ENCODE measurements around the gene PHB1.

Gene PHB1

GRCh38 chr17:49447628-49448302 lies 33.1 kb upstream of the PHB1 start:
- H3K9me3 Mint-ChIP-seq (ENCODE audit: low read depth) = no peaks in the 10 kb centered on the region

GRCh38 chr17:49445591-49445990 lies 30.9 kb upstream of the PHB1 start:
- Mint-ChIP-seq H3K4me1 (ENCODE audit: low read depth) (peaks cover 4% of the 10 kb centered on the region), H3K9me3 (ENCODE audit: low read depth) (no peaks in the 10 kb centered on the region), H3K27me3 (peaks cover 9% of the 10 kb centered on the region), H3K4me3 (no peak overlapping the region), H3K36me3 (no peaks in the 10 kb centered on the region), H3K27ac (no peak overlapping the region)

More at GRCh38 chr17:49447628-49448302, 33.1 kb upstream of the PHB1 start:
- no peak overlapping the region for H3K4me3 Mint-ChIP-seq
- H3K36me3 Mint-ChIP-seq = no peaks in the 10 kb centered on the region
- peaks cover 5% of the 10 kb centered on the region for H3K4me1 Mint-ChIP-seq (ENCODE audit: low read depth)
- peaks cover 4% of the 10 kb centered on the region for H3K27me3 Mint-ChIP-seq
- no peak overlapping the region for H3K27ac Mint-ChIP-seq

DNA sequence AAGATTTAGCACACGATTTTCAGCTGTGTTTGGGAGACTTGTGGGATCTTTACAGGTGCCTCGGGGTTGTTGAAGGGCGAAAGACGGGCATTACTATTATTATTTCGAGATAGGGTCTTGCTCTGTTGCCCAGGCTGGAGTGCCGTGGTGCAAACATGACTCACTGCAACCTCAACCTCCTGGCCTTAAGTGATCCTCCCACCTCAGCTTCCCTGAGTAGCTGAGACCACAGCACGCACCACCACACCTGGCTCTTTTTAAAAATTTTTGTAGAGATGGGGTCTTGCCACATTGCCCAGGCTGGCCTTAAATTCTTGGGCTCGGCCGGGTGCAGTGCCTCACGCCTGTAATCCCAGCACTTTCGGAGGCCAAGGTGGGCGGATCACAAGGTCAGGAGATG lies 29.7 kb upstream of the PHB1 start:
- Mint-ChIP-seq H3K27me3 (peaks cover 13% of the 10 kb centered on the region), H3K27ac (no peak overlapping the region), H3K36me3 (no peaks in the 10 kb centered on the region), H3K4me3 (no peak overlapping the region), H3K4me1 (ENCODE audit: low read depth) (no peaks in the 10 kb centered on the region), H3K9me3 (ENCODE audit: low read depth) (no peaks in the 10 kb centered on the region)

GRCh38 chr17:49443862-49444261 lies 29.2 kb upstream of the PHB1 start:
- Mint-ChIP-seq H3K4me3 (no peak overlapping the region), H3K27ac (no peak overlapping the region), H3K36me3 (no peaks in the 10 kb centered on the region), H3K9me3 (ENCODE audit: low read depth) (no peaks in the 10 kb centered on the region), H3K27me3 (peaks cover 16% of the 10 kb centered on the region), H3K4me1 (ENCODE audit: low read depth) (no peaks in the 10 kb centered on the region)

DNA sequence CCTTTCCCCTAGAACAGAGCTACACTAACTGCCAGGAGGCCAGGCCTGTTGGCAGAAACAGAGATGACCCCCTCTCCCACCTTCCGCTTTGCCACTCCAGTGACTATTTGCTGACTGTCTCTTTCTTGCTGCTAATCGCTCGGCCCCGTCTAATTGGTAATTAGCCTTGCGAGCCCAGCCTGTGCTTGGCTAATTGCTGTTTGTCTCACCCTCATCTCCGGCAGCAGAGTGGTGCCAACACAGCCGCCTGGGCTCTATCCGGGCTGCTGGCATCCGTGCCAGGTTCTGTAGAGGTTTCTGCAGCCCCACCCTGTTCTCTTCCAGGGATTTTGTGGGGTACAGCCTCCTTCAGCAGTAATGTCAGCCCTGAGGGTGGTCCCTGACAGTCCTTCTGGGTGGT lies 27.4 kb upstream of the PHB1 start:
- no peak overlapping the region for H3K4me3 Mint-ChIP-seq
- no peaks in the 10 kb centered on the region for H3K36me3 Mint-ChIP-seq
- no peak overlapping the region for H3K27ac Mint-ChIP-seq
- H3K27me3 Mint-ChIP-seq = peaks cover 23% of the 10 kb centered on the region
- no peaks in the 10 kb centered on the region for H3K4me1 Mint-ChIP-seq (ENCODE audit: low read depth)
- no peaks in the 10 kb centered on the region for H3K9me3 Mint-ChIP-seq (ENCODE audit: low read depth)

- Mint-ChIP-seq H3K27me3 (peaks cover 24% of the 10 kb centered on the region), H3K36me3 (no peaks in the 10 kb centered on the region), H3K27ac (no peak overlapping the region)
Observed at GRCh38 chr17:49441578-49441977, 26.9 kb upstream of the PHB1 start.

DNA sequence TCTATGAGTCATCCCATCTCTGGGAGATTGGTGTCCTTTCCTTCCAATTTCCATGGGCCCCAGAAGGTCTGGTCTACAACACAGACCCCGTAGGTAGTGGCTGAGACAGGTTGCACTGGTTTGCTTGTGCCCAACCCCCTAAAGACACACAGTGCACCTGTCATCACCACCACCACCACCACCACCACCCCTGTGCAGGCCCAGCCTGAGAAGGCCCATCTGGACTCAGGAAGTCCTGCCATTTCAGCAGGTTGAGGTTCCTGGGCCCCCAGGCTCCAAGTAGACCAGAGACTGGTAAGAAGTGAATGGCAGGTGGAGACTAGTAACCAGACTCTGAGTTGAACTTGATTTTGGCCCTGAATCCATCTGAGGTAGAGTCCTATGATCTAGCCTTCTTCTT lies 25.9 kb upstream of the PHB1 start:
- peaks cover 24% of the 10 kb centered on the region for H3K27me3 Mint-ChIP-seq
- H3K4me3 Mint-ChIP-seq = no peak overlapping the region
- H3K36me3 Mint-ChIP-seq = no peaks in the 10 kb centered on the region
- H3K27ac Mint-ChIP-seq = no peak overlapping the region
- H3K9me3 Mint-ChIP-seq (ENCODE audit: low read depth) = no peaks in the 10 kb centered on the region
- H3K4me1 Mint-ChIP-seq (ENCODE audit: low read depth) = no peaks in the 10 kb centered on the region

More at GRCh38 chr17:49441578-49441977, 26.9 kb upstream of the PHB1 start:
- Mint-ChIP-seq H3K4me3 (no peak overlapping the region), H3K9me3 (ENCODE audit: low read depth) (no peaks in the 10 kb centered on the region), H3K4me1 (ENCODE audit: low read depth) (no peaks in the 10 kb centered on the region)

DNA sequence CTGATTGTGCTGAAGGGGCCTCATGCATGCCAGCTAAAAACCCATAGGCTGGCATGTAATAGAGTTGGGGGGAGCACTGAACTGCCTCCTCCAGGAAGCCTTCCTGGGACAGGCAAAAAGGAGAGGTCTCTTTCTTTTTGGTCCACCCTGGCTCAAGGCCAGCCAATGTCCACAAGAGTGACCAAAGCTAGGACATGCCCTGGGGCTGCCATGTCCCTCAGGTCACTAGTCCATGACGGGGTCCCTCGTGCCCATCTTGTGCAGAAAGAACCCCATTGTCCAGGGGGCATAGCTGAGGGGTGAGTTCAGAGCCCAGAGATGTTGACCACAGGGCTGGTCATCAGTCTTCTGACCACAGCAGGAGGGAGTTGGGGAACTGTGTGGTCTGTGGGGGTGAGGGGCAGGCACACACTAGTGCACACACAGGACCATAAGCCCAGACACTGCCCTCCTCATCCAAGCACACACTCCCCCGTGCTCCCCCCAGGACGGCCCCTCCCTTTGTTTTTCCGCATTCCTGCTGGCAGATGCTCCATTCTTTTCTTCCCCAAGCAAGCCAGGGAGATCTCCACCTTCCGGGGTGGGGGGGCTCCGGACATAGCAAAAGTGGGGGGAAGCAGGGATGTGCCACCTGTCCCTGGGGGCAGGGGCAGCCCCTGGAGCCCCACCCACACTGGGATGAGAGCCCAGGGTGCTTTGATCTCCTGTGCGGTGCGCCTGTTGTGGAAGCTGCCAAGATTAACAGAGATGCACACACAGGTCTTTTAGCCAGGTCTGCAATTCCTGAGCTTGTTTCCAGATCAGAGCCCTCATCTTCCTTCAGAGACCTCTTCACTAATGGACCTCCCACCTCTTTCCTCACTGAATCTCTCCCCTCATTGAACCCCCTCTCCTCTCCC lies 25.2 kb upstream of the PHB1 start:
- Mint-ChIP-seq H3K9me3 (ENCODE audit: low read depth) (no peaks in the 10 kb centered on the region), H3K27ac (no peak overlapping the region), H3K4me1 (ENCODE audit: low read depth) (no peaks in the 10 kb centered on the region), H3K36me3 (no peaks in the 10 kb centered on the region), H3K4me3 (no peak overlapping the region), H3K27me3 (peaks cover 23% of the 10 kb centered on the region)

DNA sequence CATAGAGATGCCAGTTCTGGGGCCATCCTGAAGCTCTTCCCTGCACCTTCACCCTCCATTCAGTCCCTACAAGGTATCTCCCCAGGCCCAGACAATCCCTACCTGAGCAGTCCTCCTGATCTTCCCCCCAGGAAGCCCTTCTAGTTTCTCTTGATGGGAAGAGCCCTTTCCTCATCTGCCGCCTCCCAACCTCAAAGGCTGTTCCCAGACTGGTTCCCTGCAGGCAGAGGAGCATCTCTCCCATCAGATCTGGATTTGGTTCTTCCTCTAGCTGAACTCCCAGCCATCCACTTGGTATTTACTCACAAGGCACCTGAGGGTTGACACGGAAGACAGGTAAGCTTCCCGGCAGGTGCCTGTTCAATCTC lies 24.6 kb upstream of the PHB1 start:
- Mint-ChIP-seq H3K36me3 (no peaks in the 10 kb centered on the region), H3K27ac (no peak overlapping the region), H3K27me3 (peaks cover 23% of the 10 kb centered on the region), H3K4me3 (no peak overlapping the region), H3K9me3 (ENCODE audit: low read depth) (no peaks in the 10 kb centered on the region), H3K4me1 (ENCODE audit: low read depth) (no peaks in the 10 kb centered on the region)

DNA sequence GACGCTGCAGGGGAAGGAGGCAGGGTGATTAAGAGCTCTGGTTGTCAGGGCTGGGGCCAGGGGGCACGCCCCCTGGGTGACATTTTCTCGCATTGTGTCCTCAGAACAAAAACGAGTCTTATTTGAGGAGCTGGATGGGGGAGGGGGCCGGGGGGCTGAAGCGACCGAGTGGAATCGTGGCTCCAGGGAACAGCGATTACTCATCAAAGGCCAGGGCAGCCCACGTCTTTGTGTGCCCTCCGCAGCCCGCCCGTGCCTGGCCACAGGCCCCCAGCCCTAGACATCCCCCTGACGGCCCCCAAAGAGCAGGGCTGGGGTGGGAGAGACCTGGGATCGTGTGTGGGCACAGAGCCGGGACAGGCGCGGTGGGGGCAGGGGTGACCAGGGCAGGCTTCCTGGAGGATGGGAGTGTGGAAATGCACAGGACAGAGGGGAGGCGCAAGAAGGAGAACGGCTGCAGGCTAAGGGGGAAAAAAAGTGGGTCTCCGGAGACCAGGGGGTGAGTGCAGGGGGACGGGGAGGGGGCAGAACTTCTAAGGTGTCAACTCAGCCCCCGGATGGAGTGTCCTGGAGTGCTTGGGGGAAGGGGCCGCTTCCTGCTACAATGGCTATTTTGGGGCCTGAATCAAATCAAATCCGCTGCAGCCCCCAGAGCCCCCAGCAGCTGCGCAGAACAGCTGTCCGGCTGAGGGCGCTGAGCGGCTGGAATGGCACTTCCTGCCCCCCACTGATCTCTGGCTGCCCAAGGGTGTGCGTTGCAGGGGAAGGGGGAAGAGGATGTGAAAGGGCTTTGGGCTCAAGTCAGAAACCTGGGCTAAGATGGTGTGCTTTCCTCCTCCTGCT lies 24.0 kb upstream of the PHB1 start:
- Mint-ChIP-seq H3K4me3 (no peak overlapping the region), H3K27me3 (peaks cover 23% of the 10 kb centered on the region)

DNA sequence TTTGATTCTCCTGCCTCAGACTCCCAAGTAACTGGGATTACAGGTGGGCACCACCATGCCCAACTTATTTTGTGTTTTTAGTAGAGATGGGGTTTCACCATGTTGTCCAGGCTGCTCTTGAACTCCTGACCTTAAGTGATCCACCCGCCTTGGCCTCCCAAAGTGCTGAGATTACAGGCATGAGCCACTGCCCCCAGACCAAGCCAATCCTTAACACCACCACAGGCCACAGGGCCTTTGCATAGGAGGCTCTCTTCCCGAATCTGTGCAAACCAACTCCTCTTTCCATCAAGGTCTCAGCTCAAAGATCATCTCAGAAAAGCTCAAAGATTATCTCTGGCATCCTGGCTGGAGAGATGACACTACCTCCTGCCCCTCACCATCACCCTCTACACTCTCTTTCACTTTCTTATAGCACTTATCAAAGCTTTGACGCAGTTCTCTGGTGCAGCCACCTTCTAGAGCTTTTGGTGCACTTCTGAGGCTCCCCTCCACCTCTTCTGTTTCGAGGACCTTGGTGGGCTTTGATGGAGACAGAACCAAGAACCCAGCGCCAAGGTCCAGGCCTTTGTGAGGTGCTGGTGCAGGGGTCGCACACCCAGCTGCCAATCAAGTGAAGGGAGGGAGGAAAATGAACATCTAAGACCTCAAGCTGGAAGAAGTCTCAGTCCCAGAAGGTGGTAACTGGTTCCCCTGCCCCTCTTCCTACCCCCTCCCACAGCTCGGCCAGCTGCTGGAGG lies 23.2 kb upstream of the PHB1 start:
- Mint-ChIP-seq H3K27ac (no peak overlapping the region), H3K4me1 (ENCODE audit: low read depth) (no peaks in the 10 kb centered on the region), H3K9me3 (ENCODE audit: low read depth) (no peaks in the 10 kb centered on the region), H3K27me3 (peaks cover 21% of the 10 kb centered on the region), H3K4me3 (no peak overlapping the region), H3K36me3 (no peaks in the 10 kb centered on the region)

More for the DNA sequence above, 24.0 kb upstream of the PHB1 start:
- H3K9me3 Mint-ChIP-seq (ENCODE audit: low read depth) = no peaks in the 10 kb centered on the region
- no peaks in the 10 kb centered on the region for H3K4me1 Mint-ChIP-seq (ENCODE audit: low read depth)
- no peak overlapping the region for H3K27ac Mint-ChIP-seq
- no peaks in the 10 kb centered on the region for H3K36me3 Mint-ChIP-seq

DNA sequence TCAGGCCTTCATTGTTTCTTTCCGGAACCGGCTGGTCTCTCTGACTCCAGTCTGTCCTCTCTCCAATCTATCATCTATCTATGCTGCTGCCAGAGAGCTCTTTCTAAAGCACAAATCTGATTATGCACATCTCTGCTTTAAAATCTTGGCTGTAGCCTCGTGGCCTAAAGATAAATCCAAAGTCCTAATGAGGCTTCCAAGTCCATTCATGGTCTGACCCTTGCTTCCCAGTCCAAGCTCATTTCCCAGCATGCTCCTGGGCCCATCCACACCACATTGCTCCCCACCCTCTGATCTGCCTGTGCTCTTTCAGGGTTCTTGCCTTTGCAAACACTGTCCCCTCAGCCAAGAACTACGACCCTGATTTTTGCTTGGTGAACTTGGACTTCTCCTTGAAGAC lies 21.5 kb upstream of the PHB1 start:
- Mint-ChIP-seq H3K4me1 (ENCODE audit: low read depth) (no peaks in the 10 kb centered on the region), H3K27me3 (peaks cover 17% of the 10 kb centered on the region), H3K9me3 (ENCODE audit: low read depth) (no peaks in the 10 kb centered on the region), H3K4me3 (no peak overlapping the region), H3K27ac (no peak overlapping the region), H3K36me3 (no peaks in the 10 kb centered on the region)

GRCh38 chr17:49435671-49436029 lies 21.0 kb upstream of the PHB1 start:
- peaks cover 16% of the 10 kb centered on the region for H3K27me3 Mint-ChIP-seq

GRCh38 chr17:49434821-49435670 lies 20.4 kb upstream of the PHB1 start:
- no peaks in the 10 kb centered on the region for H3K4me1 Mint-ChIP-seq (ENCODE audit: low read depth)
- H3K4me3 Mint-ChIP-seq = no peak overlapping the region
- H3K27ac Mint-ChIP-seq = no peak overlapping the region
- no peaks in the 10 kb centered on the region for H3K9me3 Mint-ChIP-seq (ENCODE audit: low read depth)
- no peaks in the 10 kb centered on the region for H3K36me3 Mint-ChIP-seq
- peaks cover 13% of the 10 kb centered on the region for H3K27me3 Mint-ChIP-seq

More at GRCh38 chr17:49435671-49436029, 21.0 kb upstream of the PHB1 start:
- H3K4me3 Mint-ChIP-seq = no peak overlapping the region
- no peaks in the 10 kb centered on the region for H3K9me3 Mint-ChIP-seq (ENCODE audit: low read depth)
- no peak overlapping the region for H3K27ac Mint-ChIP-seq
- H3K36me3 Mint-ChIP-seq = no peaks in the 10 kb centered on the region
- H3K4me1 Mint-ChIP-seq (ENCODE audit: low read depth) = no peaks in the 10 kb centered on the region

Data from activated naive CD8-positive, alpha-beta T cell (primary cell).